SK-N-SH (cell line): Measurements from ENCODE around the gene EFHD1. TPM values are rescaled to one million over a fixed set of nuclear protein-coding genes. Genes with fewer than 3 reads are reported as not detected.
A peak's percentile ranks its signal among the peaks of the same experiment; 100 is the strongest.
"Not testable (repeated sequence)": the region's sequence is repeated elsewhere in the genome, so short reads cannot be mapped to it uniquely, and the experiment has no call there.

Source experiments
- CTCF ChIA-PET: fragments of 300-600, 350-600 bp; formaldehyde crosslinking; extraction: SDS; loops from one replicate; lab custom pipeline; 2021; lab: Yijun Ruan, JAX
- POLR2A ChIA-PET: fragments of 350-600 bp; sonication (Branson Sonifier 250); formaldehyde crosslinking; extraction: SDS; loops from one replicate; lab custom pipeline; 2020; ENCODE audit warnings: antibody characterized with exemption, inconsistent platforms; lab: Yijun Ruan, JAX
- DNase-seq: peaks from one replicate; pipeline ENCODE4 v3.0.0; 2012
- H2AFZ ChIP-seq: fragments of 200-600 bp; sonication (generic); 2 replicates; pipeline ENCODE4 v1.8.1; 2016; ENCODE audit warnings: antibody characterized with exemption, mild to moderate bottlenecking, low read depth
- H3F3A ChIP-seq: fragments of 200-600 bp; sonication (generic); replicated peaks from 2 replicates; pipeline ENCODE3; 2016; ENCODE audit warnings: antibody characterized with exemption, mild to moderate bottlenecking; ENCODE audit not compliant: insufficient read depth
- H3K27ac ChIP-seq, 2 experiments: fragments of 200-500 bp in 1 of 2; fragments of 200-600 bp in 1 of 2; sonication (Bioruptor generic) in 1 of 2; sonication (generic), shearing (Covaris generic) in 1 of 2; 2 replicates each; pipeline versions ENCODE4 v1.5.1 to v1.6.1; 2014 to 2016; ENCODE audit warnings: low read depth in 2 of 2, inconsistent platforms in 1 of 2, low read length in 1 of 2, mild to moderate bottlenecking in 1 of 2, mixed read lengths in 1 of 2
- H3K27me3 ChIP-seq: fragments of 200-600 bp; sonication (generic), shearing (Covaris generic); 2 replicates; pipeline ENCODE4 v1.6.1; 2016; ENCODE audit warnings: mixed run types; ENCODE audit not compliant: insufficient read depth
- H3K36me3 ChIP-seq, 2 experiments: fragments of 200-500 bp in 1 of 2; fragments of 200-600 bp in 1 of 2; sonication (Bioruptor generic) in 1 of 2; sonication (generic) in 1 of 2; replicated peaks in 1 of 2; 2 replicates each; pipeline versions ENCODE3 to v1.5.1; 2014 to 2016; ENCODE audit warnings: low read length in 1 of 2, mild to moderate bottlenecking in 1 of 2; ENCODE audit not compliant: insufficient read depth in 2 of 2, control insufficient read depth in 1 of 2
- H3K4me1 ChIP-seq, 2 experiments: fragments of 200-500 bp in 1 of 2; fragments of 200-600 bp in 1 of 2; sonication (Bioruptor generic) in 1 of 2; sonication (generic), shearing (Covaris generic) in 1 of 2; 2 replicates each; pipeline versions ENCODE4 v1.5.1 to v1.6.1; 2014 to 2016; ENCODE audit warnings: low read depth in 1 of 2, low read length in 1 of 2, mixed run types in 1 of 2; ENCODE audit not compliant: insufficient read depth in 2 of 2, control insufficient read depth in 1 of 2
- H3K4me2 ChIP-seq: fragments of 200-600 bp; sonication (generic), shearing (Covaris generic); 2 replicates; pipeline ENCODE4 v1.6.1; 2017; ENCODE audit warnings: mixed run types
- H3K4me3 ChIP-seq, 2 experiments: fragments of 200-500 bp in 1 of 2; fragments of 200-600 bp in 1 of 2; sonication (Bioruptor generic) in 1 of 2; sonication (generic), shearing (Covaris generic) in 1 of 2; 2 replicates each; pipeline versions ENCODE4 v1.5.1 to v1.8.1; 2014 to 2016; ENCODE audit warnings: low read depth in 2 of 2, inconsistent platforms in 1 of 2, low read length in 1 of 2, mild to moderate bottlenecking in 1 of 2, mixed read lengths in 1 of 2, moderate library complexity in 1 of 2
- H3K79me2 ChIP-seq: fragments of 200-600 bp; sonication (generic); 2 replicates; pipeline ENCODE4 v1.8.1; 2017; ENCODE audit warnings: mild to moderate bottlenecking; ENCODE audit not compliant: insufficient read depth
- H3K9ac ChIP-seq: fragments of 200-600 bp; sonication (generic); 2 replicates; pipeline ENCODE4 v1.6.1; 2017; ENCODE audit warnings: mixed run types
- H3K9me2 ChIP-seq: fragments of 200-600 bp; sonication (generic); 2 replicates; pipeline ENCODE4 v1.6.1; 2017; ENCODE audit warnings: mixed run types
- H3K9me3 ChIP-seq: fragments of 200-600 bp; sonication (generic); 2 replicates; pipeline ENCODE4 v1.6.1; 2017; ENCODE audit warnings: mixed run types, mild to moderate bottlenecking, moderate library complexity
- H4K20me1 ChIP-seq: fragments of 200-600 bp; sonication (generic); 2 replicates; pipeline ENCODE4 v1.6.1; 2017; ENCODE audit warnings: mild to moderate bottlenecking, mixed run types; ENCODE audit not compliant: insufficient read depth
- ELF1 ChIP-seq: IDR thresholded peaks from 2 replicates; pipeline ENCODE4 v1.4.0; 2012
- FOSL2 ChIP-seq: IDR thresholded peaks from 2 replicates; pipeline ENCODE4 v1.4.0; 2012; ENCODE audit warnings: low read depth, mild to moderate bottlenecking, moderate library complexity, borderline replicate concordance
- FOXM1 ChIP-seq: IDR thresholded peaks from 2 replicates; pipeline ENCODE4 v1.4.0; 2012; ENCODE audit warnings: low read depth, mild to moderate bottlenecking
- GABPA ChIP-seq: IDR thresholded peaks from 2 replicates; pipeline ENCODE4 v1.4.0; 2012; ENCODE audit warnings: low read depth, mild to moderate bottlenecking
- GATA2 ChIP-seq: sonication (generic); formaldehyde crosslinking; IDR thresholded peaks from 2 replicates; pipeline ENCODE4 v1.5.0; 2020; ENCODE audit warnings: mild to moderate bottlenecking, missing genetic modification reagents
- JUND ChIP-seq: IDR thresholded peaks from 2 replicates; pipeline ENCODE4 v1.4.0; 2012
- MXI1 ChIP-seq: IDR thresholded peaks from 2 replicates; pipeline ENCODE4 v1.6.1; 2012; ENCODE audit warnings: mild to moderate bottlenecking, low read depth, low read length, improper control_type of control experiment
- NFIC ChIP-seq: IDR thresholded peaks from 2 replicates; pipeline ENCODE4 v1.4.0; 2012; ENCODE audit warnings: borderline replicate concordance
- NRF1 ChIP-seq: IDR thresholded peaks from 2 replicates; pipeline ENCODE4 v1.6.1; 2012; ENCODE audit warnings: low read depth, mild to moderate bottlenecking, low read length
- PBX3 ChIP-seq: IDR thresholded peaks from 2 replicates; pipeline ENCODE4; 2012
- USF1 ChIP-seq: IDR thresholded peaks from 2 replicates; pipeline ENCODE4 v1.4.0; 2012; ENCODE audit warnings: low read depth, borderline replicate concordance
- WGBS: methylation state at CpG from one replicate; pipeline ENCODE4 v1.1.6; 2017; ENCODE audit warnings: low lambda C conversion rate; 5-methylcytosine and 5-hydroxymethylcytosine counted together
- polyA plus RNA-seq, 3 experiments: library from polyadenylated mRNA; depleted of rRNA; stranded (reverse); fragments of >200 nt; gene quantifications; 2 replicates each; pipeline ENCODE4 v1.2.3, GENCODE V29; 2012
- TF ChIP-seq, protein P1 (sequence below): IDR thresholded peaks from 2 replicates; pipeline ENCODE4 v1.4.0; 2012; ENCODE audit warnings: low read depth
- TF ChIP-seq, protein P2 (sequence below): fragments of 200-600 bp; sonication (generic); IDR thresholded peaks from 2 replicates; pipeline ENCODE4 v1.6.1; 2017; ENCODE audit warnings: antibody characterized with exemption, mild to moderate bottlenecking, moderate library complexity
- TF ChIP-seq, protein P3 (sequence below): IDR thresholded peaks from 2 replicates; pipeline ENCODE4 v1.4.0; 2012; ENCODE audit warnings: low read depth, borderline replicate concordance

Gene EFHD1
- polyA plus RNA-seq, 1 of the 3 experiments (the other 2 are of a cell fraction) = not detected

- Histone ChIP-seq H3K9me3 (no peaks in the 10 kb centered on the region), H3K4me1 (peaks cover 0 to 3% of the 10 kb centered on the region in 2 experiments; a peak in 1 of 4 replicates), H3K9ac (no peak overlapping the region), H3K36me3 (no peaks in the 10 kb centered on the region), H3K27ac (no peak overlapping the region), H3K4me3 (no peak overlapping the region), H3K9me2 (no peaks in the 10 kb centered on the region), H2AFZ (no peak overlapping the region), H3K4me2 (no peak overlapping the region), H3F3A (no peaks in the 10 kb centered on the region), H4K20me1 (no peaks in the 10 kb centered on the region), H3K79me2 (no peaks in the 10 kb centered on the region), H3K27me3 (no peaks in the 10 kb centered on the region; the same call in 1 of the 2 replicates)
- POLR2A ChIA-PET = no interaction called here
- CTCF ChIA-PET = interaction anchor here (0.6 kb wide), 1 partner anchor 56 kb away, joined by 3 read pairs; the partner anchor contains the start of gene EFHD1
- DNase-seq = peak; percentile 60
- TF ChIP-seq, protein P1, sequence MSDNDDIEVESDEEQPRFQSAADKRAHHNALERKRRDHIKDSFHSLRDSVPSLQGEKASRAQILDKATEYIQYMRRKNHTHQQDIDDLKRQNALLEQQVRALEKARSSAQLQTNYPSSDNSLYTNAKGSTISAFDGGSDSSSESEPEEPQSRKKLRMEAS = 0 out of 2 replicates have a peak, but pooled peaks have one; percentile 36
- TF ChIP-seq NRF1 (no peak), USF1 (no peak; the same call in 1 of the 2 replicates), GABPA (no peak), ELF1 (no peak), NFIC (peak; percentile 44; the same call in 1 of the 2 replicates), MXI1 (peak; percentile 90; the same call in 1 of the 2 replicates)
- WGBS = 23% methylated on average over 2 of the region's 3 CpGs
These were observed 55.9 kb downstream of the EFHD1 start for GRCh38 chr2:232689152-232689910.

- H3K36me3 ChIP-seq, CTCF ChIA-PET: not testable (repeated sequence)
These were observed 57.7 kb downstream of the EFHD1 start for GRCh38 chr2:232691117-232691516.

GRCh38 chr2:232693344-232693743, 59.9 kb downstream of the EFHD1 start:
- H3F3A ChIP-seq = no peaks in the 10 kb centered on the region
- H3K79me2 ChIP-seq = peaks cover 11% of the 10 kb centered on the region
- no peak overlapping the region for H2AFZ ChIP-seq
- no peak overlapping the region for H3K4me2 ChIP-seq
- CTCF ChIA-PET = no interaction called here
- no peaks in the 10 kb centered on the region for H4K20me1 ChIP-seq
- no peaks in the 10 kb centered on the region for H3K9me2 ChIP-seq
- H3K4me3 ChIP-seq = no peak overlapping the region
- peaks cover 0 to 8% of the 10 kb centered on the region in 2 experiments; a peak in 3 of 4 replicates for H3K4me1 ChIP-seq
- H3K9me3 ChIP-seq = no peaks in the 10 kb centered on the region
- 67% methylated on average over 4 of the region's 4 CpGs for WGBS
- POLR2A ChIA-PET = no interaction called here
- no peaks in the 10 kb centered on the region for H3K36me3 ChIP-seq
- no peaks in the 10 kb centered on the region for H3K27me3 ChIP-seq
- no peak overlapping the region for H3K9ac ChIP-seq
- DNase-seq = no peak
- H3K27ac ChIP-seq = no peak overlapping the region
- no peak for TF ChIP-seq JUND
- TF ChIP-seq PBX3 = no peak
- TF ChIP-seq, protein P2, sequence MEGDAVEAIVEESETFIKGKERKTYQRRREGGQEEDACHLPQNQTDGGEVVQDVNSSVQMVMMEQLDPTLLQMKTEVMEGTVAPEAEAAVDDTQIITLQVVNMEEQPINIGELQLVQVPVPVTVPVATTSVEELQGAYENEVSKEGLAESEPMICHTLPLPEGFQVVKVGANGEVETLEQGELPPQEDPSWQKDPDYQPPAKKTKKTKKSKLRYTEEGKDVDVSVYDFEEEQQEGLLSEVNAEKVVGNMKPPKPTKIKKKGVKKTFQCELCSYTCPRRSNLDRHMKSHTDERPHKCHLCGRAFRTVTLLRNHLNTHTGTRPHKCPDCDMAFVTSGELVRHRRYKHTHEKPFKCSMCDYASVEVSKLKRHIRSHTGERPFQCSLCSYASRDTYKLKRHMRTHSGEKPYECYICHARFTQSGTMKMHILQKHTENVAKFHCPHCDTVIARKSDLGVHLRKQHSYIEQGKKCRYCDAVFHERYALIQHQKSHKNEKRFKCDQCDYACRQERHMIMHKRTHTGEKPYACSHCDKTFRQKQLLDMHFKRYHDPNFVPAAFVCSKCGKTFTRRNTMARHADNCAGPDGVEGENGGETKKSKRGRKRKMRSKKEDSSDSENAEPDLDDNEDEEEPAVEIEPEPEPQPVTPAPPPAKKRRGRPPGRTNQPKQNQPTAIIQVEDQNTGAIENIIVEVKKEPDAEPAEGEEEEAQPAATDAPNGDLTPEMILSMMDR = no peak
- no peak for TF ChIP-seq GATA2 (CRISPR knock-in tag)
- no peak for TF ChIP-seq FOXM1
- no peak for TF ChIP-seq USF1
- no peak for TF ChIP-seq FOSL2
- TF ChIP-seq, protein P3, sequence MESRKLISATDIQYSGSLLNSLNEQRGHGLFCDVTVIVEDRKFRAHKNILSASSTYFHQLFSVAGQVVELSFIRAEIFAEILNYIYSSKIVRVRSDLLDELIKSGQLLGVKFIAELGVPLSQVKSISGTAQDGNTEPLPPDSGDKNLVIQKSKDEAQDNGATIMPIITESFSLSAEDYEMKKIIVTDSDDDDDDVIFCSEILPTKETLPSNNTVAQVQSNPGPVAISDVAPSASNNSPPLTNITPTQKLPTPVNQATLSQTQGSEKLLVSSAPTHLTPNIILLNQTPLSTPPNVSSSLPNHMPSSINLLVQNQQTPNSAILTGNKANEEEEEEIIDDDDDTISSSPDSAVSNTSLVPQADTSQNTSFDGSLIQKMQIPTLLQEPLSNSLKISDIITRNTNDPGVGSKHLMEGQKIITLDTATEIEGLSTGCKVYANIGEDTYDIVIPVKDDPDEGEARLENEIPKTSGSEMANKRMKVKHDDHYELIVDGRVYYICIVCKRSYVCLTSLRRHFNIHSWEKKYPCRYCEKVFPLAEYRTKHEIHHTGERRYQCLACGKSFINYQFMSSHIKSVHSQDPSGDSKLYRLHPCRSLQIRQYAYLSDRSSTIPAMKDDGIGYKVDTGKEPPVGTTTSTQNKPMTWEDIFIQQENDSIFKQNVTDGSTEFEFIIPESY = no peak

More at GRCh38 chr2:232691117-232691516, 57.7 kb downstream of the EFHD1 start:
- H3K9ac ChIP-seq, H3K4me2 ChIP-seq, H3K9me3 ChIP-seq, DNase-seq, H3F3A ChIP-seq, H2AFZ ChIP-seq, H4K20me1 ChIP-seq, H3K27me3 ChIP-seq, H3K79me2 ChIP-seq, H3K4me3 ChIP-seq, H3K9me2 ChIP-seq, H3K27ac ChIP-seq, POLR2A ChIA-PET, H3K4me1 ChIP-seq: not testable (repeated sequence)
- 82% methylated on average over 10 of the region's 13 CpGs for WGBS
